Activated CD8-positive, alpha-beta memory T cell treated with anti-CD3 and anti-CD28 coated beads for 24 hours (primary cell): ENCODE results near the gene IPO11.
"Not testable (repeated sequence)": the region's sequence is repeated elsewhere in the genome, so short reads cannot be mapped to it uniquely, and the experiment has no call there.

ENCODE experiments used
- DNase-seq: peaks from one replicate; pipeline ENCODE4 v3.0.0-alpha.2; 2020

Gene IPO11

GRCh38 chr5:62457071-62457470, 44.5 kb downstream of the IPO11 start:
- no peak for DNase-seq

- no peak for DNase-seq
Measured at GRCh38 chr5:62460578-62460983, 48.0 kb downstream of the IPO11 start.

GRCh38 chr5:62461561-62461960, 49.0 kb downstream of the IPO11 start:
- no peak for DNase-seq

DNA sequence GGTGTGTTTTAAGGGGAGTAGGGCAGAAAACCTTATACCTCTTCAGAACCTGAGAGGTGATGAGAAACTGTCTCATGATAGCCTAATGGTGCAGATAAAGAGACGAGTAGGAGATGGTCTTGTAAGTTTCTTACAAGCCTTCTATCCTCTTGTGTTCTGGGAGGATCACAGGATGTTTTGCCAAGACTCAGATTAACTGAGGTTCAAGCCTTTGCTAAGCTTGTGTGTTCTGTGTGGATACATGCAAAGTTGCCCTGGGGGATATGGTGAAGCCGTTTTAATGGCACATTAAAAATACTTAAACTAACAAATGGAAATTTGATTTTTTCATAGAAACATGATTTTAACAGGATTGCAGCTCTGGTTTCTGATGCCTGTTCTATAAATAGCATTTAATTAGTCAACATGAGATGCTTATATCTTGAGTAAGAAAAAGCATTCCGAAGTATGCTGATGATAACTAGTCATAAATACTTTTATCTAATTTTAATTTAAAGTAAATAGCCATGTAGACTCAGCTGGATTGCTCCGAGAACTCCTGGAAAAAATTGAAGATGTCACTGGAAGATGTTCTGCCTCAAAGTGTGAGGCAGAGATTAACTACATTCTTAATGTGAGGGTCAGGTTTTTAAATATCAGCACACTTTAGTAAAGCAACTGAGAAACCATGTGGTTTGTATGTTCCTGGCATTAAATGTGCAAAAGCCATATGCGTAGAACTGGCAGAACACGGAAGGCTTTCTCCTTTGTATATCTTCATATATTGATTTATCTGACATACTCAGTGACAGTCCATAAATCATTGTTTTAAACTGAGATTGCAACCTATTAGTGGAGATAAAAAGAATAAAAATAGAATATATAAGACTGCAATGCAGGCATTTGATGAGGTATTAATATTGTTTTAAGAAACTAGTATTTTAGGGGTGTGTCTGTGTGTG, 53.7 kb downstream of the IPO11 start:
- no peak for DNase-seq

DNA sequence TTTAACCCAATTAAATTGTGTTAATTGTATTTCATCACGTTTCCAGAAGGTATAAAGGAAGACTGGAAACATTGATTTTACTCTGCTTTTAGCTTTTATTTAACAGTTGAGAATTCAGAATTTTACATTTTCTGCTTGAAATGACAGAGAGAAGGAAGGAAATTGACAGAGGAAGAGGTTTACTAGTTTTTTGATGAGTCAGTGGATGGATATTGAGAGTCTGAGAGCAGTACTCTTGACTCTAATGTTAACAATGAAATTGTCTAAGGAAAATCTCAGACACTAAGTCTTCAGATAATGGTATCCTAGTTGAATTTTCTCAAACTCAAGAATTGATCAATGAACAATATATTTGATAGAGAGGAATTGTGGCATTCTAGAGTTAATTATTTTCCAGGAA, 60.6 kb downstream of the IPO11 start:
- no peak for DNase-seq

- DNase-seq: no peak
Measured at GRCh38 chr5:62475072-62475471, 62.5 kb downstream of the IPO11 start.

GRCh38 chr5:62477801-62478200, 65.2 kb downstream of the IPO11 start:
- no peak for DNase-seq

DNA sequence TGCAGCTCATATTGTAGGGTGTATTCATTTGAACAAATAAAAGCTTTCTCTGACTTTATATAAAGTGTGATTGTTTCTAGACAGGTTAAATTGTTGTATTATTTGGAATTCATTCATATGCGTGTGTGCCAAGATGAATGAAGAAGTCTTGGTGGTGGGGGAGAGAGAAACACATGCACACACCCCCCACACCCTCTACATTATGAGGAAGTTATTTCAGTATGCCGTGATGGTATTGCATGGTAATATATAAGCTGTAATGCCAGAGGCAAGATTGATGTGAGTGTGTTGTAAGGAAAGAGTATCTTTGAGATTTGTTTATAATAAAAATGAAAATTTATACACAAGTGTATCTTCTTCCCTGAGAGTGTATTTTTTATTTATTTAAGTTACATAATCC, 71.0 kb downstream of the IPO11 start:
- no peak for DNase-seq

- no peak for DNase-seq
Measured at GRCh38 chr5:62486672-62487071, 74.1 kb downstream of the IPO11 start.

GRCh38 chr5:62488531-62488930, 76.0 kb downstream of the IPO11 start:
- no peak for DNase-seq

GRCh38 chr5:62489471-62489870, 76.9 kb downstream of the IPO11 start:
- no peak for DNase-seq

GRCh38 chr5:62494772-62495171, 82.2 kb downstream of the IPO11 start:
- DNase-seq: no peak

- DNase-seq: no peak
Measured at GRCh38 chr5:62496876-62497275, 84.3 kb downstream of the IPO11 start.

GRCh38 chr5:62498961-62499360, 86.4 kb downstream of the IPO11 start:
- DNase-seq: no peak

DNA sequence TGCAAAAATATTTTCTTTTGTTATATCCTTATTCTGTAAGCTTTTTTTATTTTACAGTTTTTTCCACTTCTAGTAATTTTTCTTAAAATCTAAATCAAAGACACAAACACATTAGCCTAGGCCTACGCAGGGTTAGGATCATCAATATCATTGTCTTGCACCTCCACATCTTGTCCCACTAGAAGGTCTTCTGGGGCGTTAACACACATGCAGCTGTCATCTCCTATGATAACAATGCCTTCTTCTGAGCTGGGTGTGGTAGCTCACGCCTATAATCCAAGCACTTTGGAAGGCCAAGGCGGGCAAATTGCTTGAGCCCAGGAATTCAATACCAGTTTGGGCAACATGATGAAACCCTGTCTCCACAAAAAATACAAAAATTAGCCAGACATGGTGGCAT, 87.2 kb downstream of the IPO11 start:
- no peak for DNase-seq

- no peak for DNase-seq
Measured at GRCh38 chr5:62502456-62503101, 90.0 kb downstream of the IPO11 start.

- no peak for DNase-seq
Measured at GRCh38 chr5:62504129-62504528, 91.6 kb downstream of the IPO11 start.

DNA sequence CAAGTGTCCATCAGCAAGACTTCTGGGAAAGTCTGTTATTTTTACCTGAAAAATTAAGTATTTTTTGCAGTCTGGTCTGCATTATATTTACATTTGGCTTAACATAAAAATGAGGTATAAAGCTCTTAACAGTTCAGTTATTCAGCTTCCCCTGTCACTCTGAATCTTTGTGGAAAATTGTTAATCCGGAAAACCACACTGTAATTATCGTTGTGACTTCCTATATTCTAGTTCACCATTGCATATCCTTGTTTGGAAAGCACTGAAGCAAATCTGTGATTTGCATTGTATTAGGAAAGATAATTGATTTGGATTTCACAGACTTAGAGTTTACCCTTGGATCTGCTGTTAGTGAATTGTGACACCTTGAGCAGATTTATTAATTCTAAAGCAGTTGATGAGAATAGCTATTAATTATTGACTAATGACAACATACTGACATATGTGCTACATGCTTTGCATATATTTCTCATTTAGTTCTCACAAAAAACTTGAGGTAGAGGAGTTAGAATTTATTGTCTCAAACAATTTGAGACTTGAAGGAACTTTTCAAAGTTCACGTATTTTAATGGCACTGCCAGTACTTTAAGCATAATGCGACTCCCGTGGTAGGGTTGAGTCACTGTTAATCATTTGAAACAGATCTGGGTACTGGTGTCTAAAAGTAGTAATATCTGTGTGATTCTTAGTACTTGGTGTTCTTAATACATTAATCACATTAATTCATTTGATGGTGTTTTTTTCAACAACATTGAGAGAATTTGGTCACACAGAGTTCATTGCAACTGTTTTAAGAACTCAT, 94.3 kb downstream of the IPO11 start:
- no peak for DNase-seq

DNA sequence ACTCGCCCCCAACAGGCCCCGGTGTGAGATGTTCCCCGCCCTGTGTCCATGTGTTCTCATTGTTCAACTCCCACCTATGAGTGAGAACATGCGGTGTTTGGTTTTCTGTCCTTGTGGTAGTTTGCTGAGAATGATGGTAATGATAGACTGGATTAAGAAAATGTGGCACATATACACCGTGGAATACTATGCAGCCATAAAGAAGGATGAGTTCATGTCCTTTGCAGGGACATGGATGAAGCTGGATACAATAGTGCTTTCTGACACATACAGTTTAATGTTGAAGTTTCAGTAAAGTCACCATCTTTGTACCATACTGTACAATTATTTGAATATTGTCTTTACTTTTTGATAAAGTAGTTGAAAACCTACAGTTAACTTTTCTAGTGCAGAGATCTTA, 96.2 kb downstream of the IPO11 start:
- not testable (repeated sequence) for DNase-seq

- no peak for DNase-seq
Measured at GRCh38 chr5:62509806-62510205, 97.2 kb downstream of the IPO11 start.

GRCh38 chr5:62513085-62513484, 100.5 kb downstream of the IPO11 start:
- not testable (repeated sequence) for DNase-seq

DNA sequence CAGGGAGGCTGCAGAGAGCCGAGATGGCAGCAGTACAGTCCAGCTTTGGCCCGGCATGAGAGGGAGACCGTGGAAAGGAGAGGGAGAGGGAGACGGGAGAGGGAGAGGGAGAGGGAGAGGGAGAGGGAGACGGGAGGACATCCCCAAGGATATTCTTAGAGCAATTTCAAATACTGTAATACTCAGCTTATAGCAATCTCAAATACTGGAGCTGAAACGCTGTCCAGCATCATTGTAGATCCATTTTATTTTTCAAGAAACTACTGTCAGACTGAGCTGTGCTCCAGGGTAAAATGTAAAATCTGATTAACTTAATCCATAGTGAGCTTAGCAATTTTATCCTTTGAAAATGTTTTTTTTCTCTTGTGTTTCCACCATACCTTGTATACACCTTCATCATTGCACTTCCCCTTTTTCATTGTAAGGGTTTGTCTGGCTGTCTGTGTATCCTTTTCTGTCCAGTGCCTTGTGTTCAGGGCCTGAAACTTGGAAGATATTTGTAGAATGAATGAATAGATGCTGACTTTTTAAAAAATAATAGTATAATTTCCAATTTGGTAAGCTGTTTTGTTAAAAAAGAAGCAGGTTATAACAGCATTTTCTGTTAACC, 102.1 kb downstream of the IPO11 start:
- no peak for DNase-seq

DNA sequence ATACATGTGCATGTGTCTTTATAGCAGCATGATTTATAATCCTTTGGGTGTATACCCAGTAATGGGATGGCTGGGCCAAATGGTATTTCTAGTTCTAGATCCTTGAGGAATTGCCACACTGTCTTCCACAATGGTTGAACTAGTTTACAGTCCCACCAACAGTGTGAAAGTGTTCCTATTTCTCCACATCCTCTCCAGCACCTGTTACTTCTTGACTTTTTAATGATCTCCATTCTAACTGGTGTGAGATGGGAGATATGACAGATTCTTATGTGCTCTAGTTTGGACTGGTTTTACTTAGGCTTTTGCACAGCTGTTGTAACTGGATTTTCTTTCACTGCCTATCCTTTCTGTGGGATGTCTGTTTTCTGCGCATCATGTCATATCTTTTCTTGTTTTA, 108.2 kb downstream of the IPO11 start:
- not testable (repeated sequence) for DNase-seq
